Urinary bladder (tissue), 4 donors: Measurements from ENCODE around the gene PARP12. TPM values are rescaled to one million over a fixed set of nuclear protein-coding genes. Genes with fewer than 3 reads are reported as not detected.

Experiments
- DNase-seq: peaks from one replicate; pipeline ENCODE4 v3.0.0-alpha.2; 2015; ENCODE audit errors: extremely low spot score
- H3K27ac ChIP-seq: one replicate; pipeline ENCODE4 v1.5.1; 2013; ENCODE audit warnings: low read depth, mild to moderate bottlenecking, moderate library complexity
- H3K36me3 ChIP-seq: one replicate; pipeline ENCODE4 v1.6.1; 2013; ENCODE audit warnings: mild to moderate bottlenecking, moderate library complexity; ENCODE audit not compliant: insufficient read depth
- H3K4me1 ChIP-seq: one replicate; pipeline ENCODE4 v1.6.1; 2013; ENCODE audit warnings: mild to moderate bottlenecking, moderate library complexity; ENCODE audit not compliant: insufficient read depth
- H3K4me3 ChIP-seq: one replicate; pipeline ENCODE4 v1.5.1; 2013; ENCODE audit warnings: low read depth, low read length
- WGBS: extraction: QIAGEN DNeasy Blood & Tissue Kit; methylation state at CpG from one replicate; pipeline ENCODE4 v1.1.7; 2013; 5-methylcytosine and 5-hydroxymethylcytosine counted together
- polyA plus RNA-seq: library from polyadenylated mRNA; stranded (reverse); fragments of 200-250 nt; gene quantifications from one replicate; pipeline ENCODE4 v1.2.3, GENCODE V29; 2013
- total RNA-seq: library from RNA; depleted of rRNA; stranded (reverse); fragments of >200 nt; gene quantifications from one replicate; pipeline ENCODE4 v1.2.3, GENCODE V29; 2014
- donor health status: healthy with polysubstance abuse.
- donor health status: healthy.

Gene PARP12
- total and polyA plus RNA-seq, 2 donors: 13.4 to 33.0 TPM

GRCh38 chr7:140054751-140055150 lies 8.0 kb downstream of the PARP12 start:
- Histone ChIP-seq H3K4me3 (no peak overlapping the region), H3K36me3 (peaks cover 2% of the 10 kb centered on the region), H3K27ac (no peak overlapping the region), H3K4me1 (no peaks in the 10 kb centered on the region)
- DNase-seq: no peak
- 78% methylated on average over 4 of the region's 4 CpGs for WGBS

- Histone ChIP-seq H3K27ac (no peak overlapping the region), H3K4me1 (no peaks in the 10 kb centered on the region), H3K4me3 (no peak overlapping the region), H3K36me3 (peaks cover 2% of the 10 kb centered on the region)
- no peak for DNase-seq
- 83% methylated on average over 3 of the region's 3 CpGs for WGBS
These were observed 8.8 kb downstream of the PARP12 start for GRCh38 chr7:140053812-140054539.

- H3K4me3 ChIP-seq: no peak overlapping the region
- DNase-seq: no peak
- H3K36me3 ChIP-seq: no peaks in the 10 kb centered on the region
- H3K27ac ChIP-seq: no peak overlapping the region
- H3K4me1 ChIP-seq: no peaks in the 10 kb centered on the region
These were observed 10.9 kb downstream of the PARP12 start for GRCh38 chr7:140051820-140052219.

GRCh38 chr7:140050100-140050499 lies 12.7 kb downstream of the PARP12 start:
- Histone ChIP-seq H3K4me1 (no peaks in the 10 kb centered on the region), H3K36me3 (no peaks in the 10 kb centered on the region), H3K4me3 (no peak overlapping the region), H3K27ac (no peak overlapping the region)
- no peak for DNase-seq
- WGBS: 88% methylated on average over 3 of the region's 3 CpGs

- no peak for DNase-seq
- no peaks in the 10 kb centered on the region for H3K4me1 ChIP-seq
- no peak overlapping the region for H3K27ac ChIP-seq
- H3K36me3 ChIP-seq: no peaks in the 10 kb centered on the region
- WGBS: 78% methylated on average over 5 of the region's 5 CpGs
- no peak overlapping the region for H3K4me3 ChIP-seq
These were observed 13.3 kb downstream of the PARP12 start for GRCh38 chr7:140049339-140050024.

GRCh38 chr7:140048989-140049338 lies 13.8 kb downstream of the PARP12 start:
- Histone ChIP-seq H3K4me1 (no peaks in the 10 kb centered on the region), H3K4me3 (no peak overlapping the region), H3K36me3 (no peaks in the 10 kb centered on the region), H3K27ac (no peak overlapping the region)
- DNase-seq: no peak
- WGBS: 69% methylated on average over 1 of the region's 1 CpG

- H3K4me3 ChIP-seq: no peak overlapping the region
- H3K4me1 ChIP-seq: no peaks in the 10 kb centered on the region
- no peaks in the 10 kb centered on the region for H3K36me3 ChIP-seq
- DNase-seq: no peak
- no peak overlapping the region for H3K27ac ChIP-seq
- WGBS: 94% methylated on average over 4 of the region's 4 CpGs
These were observed 14.6 kb downstream of the PARP12 start for GRCh38 chr7:140048138-140048537.

- no peak overlapping the region for H3K4me3 ChIP-seq
- WGBS: 93% methylated on average over 3 of the region's 3 CpGs
- DNase-seq: no peak
- H3K27ac ChIP-seq: no peak overlapping the region
- H3K36me3 ChIP-seq: no peaks in the 10 kb centered on the region
- no peaks in the 10 kb centered on the region for H3K4me1 ChIP-seq
These were observed 15.6 kb downstream of the PARP12 start for GRCh38 chr7:140047197-140047596.

GRCh38 chr7:140045697-140046096 lies 17.1 kb downstream of the PARP12 start:
- no peak for DNase-seq
- 71% methylated on average over 6 of the region's 6 CpGs for WGBS
- H3K27ac ChIP-seq: no peak overlapping the region
- H3K4me3 ChIP-seq: no peak overlapping the region
- H3K4me1 ChIP-seq: no peaks in the 10 kb centered on the region
- H3K36me3 ChIP-seq: no peaks in the 10 kb centered on the region

GRCh38 chr7:140044251-140044650 lies 18.5 kb downstream of the PARP12 start:
- no peak for DNase-seq
- H3K36me3 ChIP-seq: no peaks in the 10 kb centered on the region
- 92% methylated on average over 6 of the region's 6 CpGs for WGBS
- no peak overlapping the region for H3K27ac ChIP-seq
- H3K4me1 ChIP-seq: no peaks in the 10 kb centered on the region
- no peak overlapping the region for H3K4me3 ChIP-seq

- DNase-seq: no peak
- Histone ChIP-seq H3K4me1 (no peaks in the 10 kb centered on the region), H3K4me3 (no peak overlapping the region), H3K36me3 (no peaks in the 10 kb centered on the region), H3K27ac (no peak overlapping the region)
- 89% methylated on average over 10 of the region's 10 CpGs for WGBS
These were observed 20.4 kb downstream of the PARP12 start for GRCh38 chr7:140042386-140042670.

GRCh38 chr7:140041659-140042385 lies 20.9 kb downstream of the PARP12 start:
- H3K27ac ChIP-seq: no peak overlapping the region
- no peak overlapping the region for H3K4me3 ChIP-seq
- no peaks in the 10 kb centered on the region for H3K36me3 ChIP-seq
- DNase-seq: no peak
- no peaks in the 10 kb centered on the region for H3K4me1 ChIP-seq
- 87% methylated on average over 12 of the region's 12 CpGs for WGBS

- no peak overlapping the region for H3K4me3 ChIP-seq
- H3K36me3 ChIP-seq: no peaks in the 10 kb centered on the region
- DNase-seq: no peak
- no peaks in the 10 kb centered on the region for H3K4me1 ChIP-seq
- H3K27ac ChIP-seq: no peak overlapping the region
- 96% methylated on average over 12 of the region's 12 CpGs for WGBS
These were observed 22.9 kb downstream of the PARP12 start for GRCh38 chr7:140039896-140040295.

- Histone ChIP-seq H3K4me1 (no peaks in the 10 kb centered on the region), H3K36me3 (no peaks in the 10 kb centered on the region), H3K4me3 (no peak overlapping the region), H3K27ac (no peak overlapping the region)
- no peak for DNase-seq
- WGBS: 72% methylated on average over 7 of the region's 7 CpGs
These were observed 23.7 kb downstream of the PARP12 start for GRCh38 chr7:140039066-140039465.
